ENCODE results near the gene WASF3. TPM values are rescaled to one million over a fixed set of nuclear protein-coding genes. Genes with fewer than 3 reads are reported as not detected.

The WASF3 gene
- total and polyA plus RNA-seq, 2 of the 13 experiments (the other 11 are each of a cell fraction or from before 2014, with no cell fraction given) = 10.4 to 17.2 TPM

- TF ChIP-seq ZNF670 (CRISPR knock-in tag; IDR thresholded peaks at IDR 0.05; ENCODE audit: borderline replicate concordance) (no peak), ATM (IDR thresholded peaks at IDR 0.05; ENCODE audit: borderline replicate concordance) (no peak), DR1 (CRISPR knock-in tag; IDR thresholded peaks at IDR 0.05) (no peak), SKI (IDR thresholded peaks at IDR 0.05; ENCODE audit: partially characterized antibody) (no peak), FOXO1 (CRISPR knock-in tag; IDR thresholded peaks at IDR 0.05) (no peak), POLR2AphosphoS5 (IDR thresholded peaks at IDR 0.05; ENCODE audit: low read depth, low read length) (no peak), MIXL1 (CRISPR knock-in tag; IDR thresholded peaks at IDR 0.05) (no peak), ZNF230 (CRISPR knock-in tag; IDR thresholded peaks at IDR 0.05) (no peak), ZNF33B (CRISPR knock-in tag; IDR thresholded peaks at IDR 0.05) (no peak), ELK4 (CRISPR knock-in tag; IDR thresholded peaks at IDR 0.05; ENCODE audit: borderline replicate concordance) (no peak), MEF2D (CRISPR knock-in tag; IDR thresholded peaks at IDR 0.05) (no peak), BCLAF1 (IDR thresholded peaks at IDR 0.05) (no peak), NFRKB (IDR thresholded peaks at IDR 0.05) (no peak), ZNF362 (CRISPR knock-in tag; IDR thresholded peaks at IDR 0.05; ENCODE audit: borderline replicate concordance) (no peak), ZNF713 (CRISPR knock-in tag; IDR thresholded peaks at IDR 0.05) (no peak), TCF7 (IDR thresholded peaks at IDR 0.05; ENCODE audit: low read depth) (peak; percentile 61), ZNF124 (CRISPR knock-in tag; IDR thresholded peaks at IDR 0.05) (no peak), MATR3 (CRISPR knock-in tag; IDR thresholded peaks at IDR 0.05) (no peak), NPAS2 (CRISPR knock-in tag; IDR thresholded peaks at IDR 0.05; ENCODE audit: borderline replicate concordance) (no peak), ZNF772 (CRISPR knock-in tag; IDR thresholded peaks at IDR 0.05) (no peak), KAT2B (IDR thresholded peaks at IDR 0.05; ENCODE audit: borderline replicate concordance, low read depth, low read length) (no peak), SAP130 (CRISPR knock-in tag; IDR thresholded peaks at IDR 0.05; ENCODE audit: low read depth) (0 out of 2 replicates have a peak, but pooled peaks have one; percentile 14), ELF3 (CRISPR knock-in tag; IDR thresholded peaks at IDR 0.05) (0 out of 2 replicates have a peak, but pooled peaks have one; percentile 40)
- TF ChIP-seq, protein P1, sequence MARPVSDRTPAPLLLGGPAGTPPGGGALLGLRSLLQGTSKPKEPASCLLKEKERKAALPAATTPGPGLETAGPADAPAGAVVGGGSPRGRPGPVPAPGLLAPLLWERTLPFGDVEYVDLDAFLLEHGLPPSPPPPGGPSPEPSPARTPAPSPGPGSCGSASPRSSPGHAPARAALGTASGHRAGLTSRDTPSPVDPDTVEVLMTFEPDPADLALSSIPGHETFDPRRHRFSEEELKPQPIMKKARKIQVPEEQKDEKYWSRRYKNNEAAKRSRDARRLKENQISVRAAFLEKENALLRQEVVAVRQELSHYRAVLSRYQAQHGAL (CRISPR knock-in tag; IDR thresholded peaks at IDR 0.05; ENCODE audit: not compliant biosample characterization) = no peak
Observed at GRCh38 chr13:26558987-26559386, 1.5 kb downstream of the WASF3 start (continued).

Data from HepG2 (cell line).